Ectodermal cell (in vitro differentiated cells): ENCODE measurements around the gene CUX1.

ENCODE experiments used
- H3K27ac ChIP-seq: 2 replicates; pipeline ENCODE4 v1.7.0; 2013; ENCODE audit warnings: mild to moderate bottlenecking, low read depth, low read length; ENCODE audit not compliant: insufficient read depth, poor library complexity, severe bottlenecking
- H3K27me3 ChIP-seq: 2 replicates; pipeline ENCODE4 v1.7.0; 2013; ENCODE audit warnings: mild to moderate bottlenecking, low read length; ENCODE audit not compliant: insufficient read depth, control insufficient read depth, poor library complexity, severe bottlenecking
- H3K36me3 ChIP-seq: one replicate; pipeline ENCODE4 v1.7.0; 2013; ENCODE audit warnings: low read length; ENCODE audit not compliant: control insufficient read depth, insufficient read depth
- H3K4me1 ChIP-seq: one replicate; pipeline ENCODE4 v1.7.0; 2013; ENCODE audit warnings: low read length; ENCODE audit not compliant: control insufficient read depth, insufficient read depth
- H3K4me3 ChIP-seq: 2 replicates; pipeline ENCODE4 v1.7.0; 2013; ENCODE audit warnings: low read depth, low read length, control low read depth; ENCODE audit not compliant: insufficient read depth
- H3K9me3 ChIP-seq: 2 replicates; pipeline ENCODE4 v1.7.0; 2013; ENCODE audit warnings: mild to moderate bottlenecking, low read length, moderate library complexity; ENCODE audit not compliant: control insufficient read depth
- WGBS, 2 experiments: methylation state at CpG; one replicate each; pipeline ENCODE4 v1.1.7; 2013; ENCODE audit warnings: missing lambda C conversion rate in 2 of 2; 5-methylcytosine and 5-hydroxymethylcytosine counted together

CUX1 gene

DNA sequence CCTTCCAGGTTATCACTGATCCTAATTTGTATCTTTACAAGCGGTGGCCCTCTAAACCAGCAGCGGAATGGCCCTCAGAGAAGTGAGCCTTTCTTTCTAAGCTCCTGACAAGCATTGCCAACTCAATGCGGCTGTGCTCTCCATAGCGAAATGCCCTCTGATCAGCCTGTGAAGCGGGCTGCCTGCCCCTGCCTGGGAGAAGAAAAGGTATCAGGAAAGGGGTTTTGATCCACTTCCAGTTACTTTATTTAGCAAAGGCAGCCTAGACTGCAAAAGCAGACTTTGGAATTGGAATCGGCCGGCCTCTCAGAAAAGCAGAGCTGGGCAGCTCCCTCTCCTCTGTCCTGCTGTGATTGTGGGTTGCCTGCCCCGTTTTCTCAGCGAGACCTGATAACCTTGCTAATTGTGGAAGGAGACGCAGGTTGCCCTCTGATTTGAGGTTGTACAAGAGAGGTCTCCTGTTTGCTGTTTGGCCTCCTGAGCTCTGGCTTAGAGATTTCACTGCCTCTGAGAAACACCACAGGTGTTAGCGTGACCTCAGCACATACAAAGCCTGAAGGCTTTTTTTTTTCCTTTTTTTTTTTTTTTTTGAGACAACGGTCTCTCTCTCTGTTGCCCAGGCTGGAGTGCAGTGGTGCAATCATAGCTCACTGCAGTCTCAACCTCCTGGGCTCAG is 415.3 kb downstream of the CUX1 start:
- WGBS, 2 experiments = 93 to 94% methylated on average over 12 of the region's 12 CpGs
- H3K4me1 ChIP-seq = no peaks in the 10 kb centered on the region
- no peak overlapping the region for H3K27ac ChIP-seq
- H3K36me3 ChIP-seq = peaks cover 8% of the 10 kb centered on the region
- H3K27me3 ChIP-seq = no peaks in the 10 kb centered on the region
- no peak overlapping the region for H3K4me3 ChIP-seq
- no peaks in the 10 kb centered on the region for H3K9me3 ChIP-seq

DNA sequence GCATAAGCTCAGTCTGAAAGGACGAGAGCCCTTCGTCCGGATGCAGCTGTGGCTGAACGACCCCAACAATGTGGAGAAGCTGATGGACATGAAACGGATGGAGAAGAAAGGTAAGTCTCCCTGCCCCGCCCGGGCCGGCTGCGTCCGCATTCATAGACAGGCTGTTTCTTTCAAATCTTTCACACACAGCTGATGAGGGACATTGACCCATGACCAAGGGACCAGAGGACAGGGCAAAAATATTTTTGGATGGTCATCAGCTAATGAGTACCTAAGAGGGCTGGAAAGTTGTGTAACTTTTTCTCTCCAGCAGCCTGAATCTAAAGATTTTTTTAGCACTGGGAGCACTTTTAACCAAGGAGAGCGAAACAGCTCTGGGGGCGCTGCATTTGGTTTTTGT is 416.7 kb downstream of the CUX1 start:
- 97% methylated on average over 12 of the region's 12 CpGs for WGBS, 2 experiments
- no peak overlapping the region for H3K4me3 ChIP-seq
- H3K36me3 ChIP-seq = peaks cover 8% of the 10 kb centered on the region
- H3K4me1 ChIP-seq = no peaks in the 10 kb centered on the region
- no peaks in the 10 kb centered on the region for H3K9me3 ChIP-seq
- H3K27me3 ChIP-seq = no peaks in the 10 kb centered on the region
- no peak overlapping the region for H3K27ac ChIP-seq

DNA sequence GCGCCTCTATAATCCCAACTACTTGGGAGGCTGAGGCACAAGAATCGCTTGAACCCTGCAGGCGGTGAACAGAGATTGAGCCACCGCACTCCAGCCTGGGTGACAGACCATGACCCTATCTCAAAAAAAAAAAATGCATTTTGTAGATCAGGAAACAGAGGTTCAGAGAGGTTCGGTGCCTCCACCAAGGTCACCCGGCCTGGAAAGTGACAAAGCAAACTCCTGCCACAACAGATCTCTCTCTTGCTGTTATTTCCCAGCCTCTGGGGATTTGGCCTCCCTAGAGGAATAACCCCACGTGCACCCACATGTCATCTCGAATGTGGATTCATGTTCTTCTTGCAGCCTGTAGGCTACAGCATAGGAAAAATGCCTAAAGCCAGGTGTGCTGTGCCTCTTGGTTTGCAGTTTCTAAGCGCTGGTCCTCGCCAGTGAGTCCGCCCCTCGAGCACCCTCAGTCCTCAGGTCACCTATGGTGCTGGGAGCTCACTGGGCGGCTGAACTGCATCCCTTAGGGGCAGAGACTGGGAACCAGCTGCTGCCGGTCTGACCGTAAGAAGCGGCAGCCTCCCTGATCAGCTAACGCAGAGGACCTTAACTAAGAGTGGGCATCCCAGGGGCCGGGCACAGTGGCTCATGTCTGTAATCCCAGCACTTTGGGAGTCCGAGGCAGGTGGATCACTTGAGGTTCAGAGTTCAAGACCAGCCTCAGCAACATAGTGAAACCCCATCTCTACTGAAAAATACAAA is 417.6 kb downstream of the CUX1 start:
- no peak overlapping the region for H3K27ac ChIP-seq
- H3K27me3 ChIP-seq = no peaks in the 10 kb centered on the region
- H3K9me3 ChIP-seq = no peaks in the 10 kb centered on the region
- no peaks in the 10 kb centered on the region for H3K4me1 ChIP-seq
- 94% methylated on average over 19 of the region's 19 CpGs for WGBS, 2 experiments
- no peak overlapping the region for H3K4me3 ChIP-seq
- peaks cover 6% of the 10 kb centered on the region for H3K36me3 ChIP-seq

DNA sequence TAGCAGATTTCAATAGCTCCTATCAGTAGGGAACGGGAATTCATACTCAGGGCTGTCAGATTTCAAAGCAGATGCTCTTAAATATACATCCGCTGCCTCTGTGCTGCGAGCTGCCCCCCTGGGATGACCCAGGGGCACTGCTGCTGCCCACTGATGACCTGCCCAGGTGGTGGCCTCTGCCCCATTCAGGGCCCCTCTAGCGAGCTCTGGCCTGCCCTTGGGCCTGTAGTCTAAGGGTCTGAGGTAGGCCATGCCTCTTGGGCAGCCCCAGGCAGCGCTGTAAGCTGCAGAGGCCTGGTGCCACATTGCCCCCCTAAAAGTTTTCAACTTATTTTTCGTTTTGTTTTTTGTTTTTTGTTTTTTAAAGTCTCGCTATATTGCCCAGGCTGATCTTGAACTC is 418.7 kb downstream of the CUX1 start:
- WGBS, 2 experiments = 94 to 97% methylated on average over 7 of the region's 7 CpGs
- Histone ChIP-seq H3K36me3 (peaks cover 11% of the 10 kb centered on the region), H3K4me3 (no peak overlapping the region), H3K27me3 (no peaks in the 10 kb centered on the region), H3K27ac (no peak overlapping the region), H3K4me1 (no peaks in the 10 kb centered on the region), H3K9me3 (no peaks in the 10 kb centered on the region)

DNA sequence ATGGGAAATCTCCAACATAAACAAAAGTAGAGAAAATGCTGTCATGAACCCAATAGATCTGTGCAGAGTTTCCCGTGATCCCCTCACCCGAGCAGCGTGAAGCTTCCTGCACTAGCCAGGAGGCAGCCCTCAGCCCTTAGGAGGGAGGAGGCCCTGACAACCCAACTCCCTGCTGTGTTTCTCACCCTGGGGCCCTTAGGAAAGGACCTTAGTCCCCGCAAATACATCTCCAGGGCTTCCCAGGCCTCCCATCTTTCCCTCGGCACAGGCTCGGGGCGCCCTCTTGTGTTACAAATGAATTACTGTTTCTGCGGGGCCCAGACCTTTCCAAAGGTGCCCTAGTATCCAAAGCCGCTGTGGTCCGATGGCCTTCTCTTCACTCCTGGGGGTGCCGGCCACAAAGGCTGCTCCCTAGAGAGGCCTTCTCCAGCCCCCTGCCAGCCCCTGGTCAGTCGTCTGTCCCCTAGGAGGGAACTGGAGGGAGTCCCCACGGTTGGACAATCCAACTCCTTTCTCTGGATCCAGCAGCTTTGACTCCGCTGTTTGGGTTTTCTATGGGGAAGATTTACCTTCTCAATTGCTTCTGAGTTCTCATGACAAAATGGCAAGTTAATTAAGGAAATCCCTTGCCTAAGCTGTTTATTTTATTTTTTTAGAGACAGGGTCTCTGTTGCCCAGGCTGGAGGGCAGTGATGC is 419.3 kb downstream of the CUX1 start:
- H3K36me3 ChIP-seq = peaks cover 11% of the 10 kb centered on the region
- WGBS, 2 experiments = 47 to 49% methylated on average over 14 of the region's 14 CpGs

DNA sequence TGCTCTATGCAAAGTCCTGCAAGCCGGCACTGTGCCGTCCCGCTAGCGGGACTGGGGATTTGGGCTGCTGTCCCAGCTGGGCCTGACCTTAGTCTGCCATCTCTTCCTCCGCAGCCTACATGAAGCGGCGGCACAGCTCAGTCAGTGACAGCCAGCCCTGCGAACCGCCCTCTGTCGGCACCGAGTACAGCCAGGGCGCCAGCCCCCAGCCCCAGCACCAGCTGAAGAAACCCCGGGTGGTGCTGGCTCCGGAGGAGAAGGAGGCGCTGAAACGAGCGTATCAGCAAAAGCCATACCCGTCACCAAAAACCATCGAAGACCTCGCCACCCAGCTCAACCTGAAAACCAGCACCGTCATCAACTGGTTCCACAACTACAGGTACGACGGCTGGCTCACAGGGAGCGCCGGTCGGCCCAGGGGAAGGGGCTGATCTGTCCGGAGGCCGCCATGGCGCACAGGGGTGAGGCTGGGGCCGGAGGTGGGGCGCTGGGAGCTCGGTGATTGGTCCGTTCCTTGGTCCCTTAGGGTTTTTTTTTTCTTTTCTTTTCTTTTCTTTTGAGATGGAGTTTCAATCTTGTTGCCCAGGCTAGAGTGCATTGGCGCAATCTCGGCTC is 421.9 kb downstream of the CUX1 start:
- no peak overlapping the region for H3K27ac ChIP-seq
- 95% methylated on average over 35 of the region's 35 CpGs for WGBS, 2 experiments
- no peaks in the 10 kb centered on the region for H3K27me3 ChIP-seq
- no peak overlapping the region for H3K4me3 ChIP-seq
- H3K9me3 ChIP-seq = no peaks in the 10 kb centered on the region
- no peaks in the 10 kb centered on the region for H3K4me1 ChIP-seq
- peaks cover 9% of the 10 kb centered on the region for H3K36me3 ChIP-seq

More for the DNA sequence above, 419.3 kb downstream of the CUX1 start:
- Histone ChIP-seq H3K27ac (no peak overlapping the region), H3K27me3 (no peaks in the 10 kb centered on the region), H3K9me3 (no peaks in the 10 kb centered on the region), H3K4me1 (no peaks in the 10 kb centered on the region), H3K4me3 (no peak overlapping the region)

DNA sequence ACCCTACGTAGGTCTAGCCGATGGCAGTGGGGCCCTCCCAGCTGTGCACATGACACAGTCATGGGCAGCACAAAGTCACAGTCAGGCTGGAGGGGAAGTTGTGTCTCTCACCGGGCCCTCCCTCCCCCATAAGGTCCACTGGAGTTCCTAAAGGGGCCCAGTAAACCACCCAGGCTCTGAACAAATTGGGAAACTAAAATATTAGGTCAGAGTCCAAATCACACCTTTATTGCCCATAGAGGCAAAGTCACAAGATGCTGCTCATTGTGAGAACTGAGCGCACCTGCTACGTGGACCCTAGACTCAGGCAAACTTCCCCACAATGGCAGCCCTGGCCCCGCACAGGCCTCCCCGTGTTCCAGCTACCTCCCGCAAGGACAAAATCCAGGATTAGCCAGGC is 424.0 kb downstream of the CUX1 start:
- Histone ChIP-seq H3K27ac (no peak overlapping the region), H3K4me1 (no peaks in the 10 kb centered on the region), H3K4me3 (no peak overlapping the region), H3K9me3 (no peaks in the 10 kb centered on the region), H3K27me3 (no peaks in the 10 kb centered on the region), H3K36me3 (peaks cover 7% of the 10 kb centered on the region)
- 94 to 95% methylated on average over 8 of the region's 8 CpGs for WGBS, 2 experiments

DNA sequence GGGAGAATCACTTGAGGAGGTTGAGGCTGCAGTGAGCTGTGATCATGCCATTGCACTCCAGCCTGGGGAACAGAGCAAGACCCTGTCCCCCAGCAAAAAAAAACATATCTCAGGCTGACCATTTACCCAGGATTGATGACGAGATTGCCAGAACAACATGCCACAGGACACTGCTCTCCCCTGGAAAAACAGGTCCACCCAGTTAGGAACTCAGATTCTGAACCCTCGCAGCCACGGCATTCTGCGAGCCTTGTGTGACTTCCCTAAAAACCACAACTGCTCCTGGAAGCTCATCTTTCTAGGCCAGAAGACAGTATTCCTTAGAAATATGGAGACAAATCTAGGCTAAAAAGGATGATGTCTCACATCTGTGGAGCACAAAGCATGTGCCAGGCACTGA is 427.2 kb downstream of the CUX1 start:
- no peaks in the 10 kb centered on the region for H3K27me3 ChIP-seq
- no peaks in the 10 kb centered on the region for H3K4me1 ChIP-seq
- H3K27ac ChIP-seq = no peak overlapping the region
- no peak overlapping the region for H3K4me3 ChIP-seq
- WGBS, 2 experiments = 93 to 97% methylated on average over 4 of the region's 4 CpGs
- peaks cover 7% of the 10 kb centered on the region for H3K36me3 ChIP-seq
- no peaks in the 10 kb centered on the region for H3K9me3 ChIP-seq

DNA sequence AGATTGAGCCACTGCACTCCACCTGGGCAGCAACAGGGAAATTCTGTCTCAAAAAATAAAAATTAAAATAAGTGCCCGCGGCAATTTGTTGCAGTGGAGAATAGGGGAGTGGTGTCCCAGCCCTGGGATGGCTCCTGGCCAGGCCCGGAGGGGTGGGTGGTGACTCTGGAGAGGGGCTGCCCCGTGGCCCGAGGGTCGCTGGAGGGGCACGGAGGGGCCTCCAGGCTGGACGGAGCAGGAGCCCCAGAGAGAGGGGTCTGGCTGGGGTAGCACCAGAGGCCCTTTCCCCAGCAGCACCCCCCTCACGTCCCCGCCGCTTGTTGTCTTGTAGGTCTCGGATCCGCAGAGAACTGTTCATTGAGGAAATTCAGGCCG is 430.6 kb downstream of the CUX1 start:
- Histone ChIP-seq H3K4me1 (peaks cover 20% of the 10 kb centered on the region), H3K27me3 (no peaks in the 10 kb centered on the region), H3K36me3 (no peaks in the 10 kb centered on the region), H3K27ac (no peak overlapping the region), H3K9me3 (no peaks in the 10 kb centered on the region), H3K4me3 (no peak overlapping the region)
- WGBS, 2 experiments = 96% methylated on average over 14 of the region's 14 CpGs
